ENCODE measurements around the gene BAD. TPM values are rescaled to one million over a fixed set of nuclear protein-coding genes. Genes with fewer than 3 reads are reported as not detected.

The BAD gene
- total RNA-seq, 1 experiment from 2014 or later = 50.5 TPM

- intact Hi-C loops (cut with micrococcal nuclease; ENCODE audit: unreplicated experiment) = no loop called here
- Histone ChIP-seq H3K27me3 (replicated peaks; ENCODE audit: control insufficient read depth, insufficient read depth, low read length) (no peaks in the 10 kb centered on the region), H3K4me3 (ENCODE audit: low read depth, low read length) (no peak overlapping the region), H3K9me3 (no peaks in the 10 kb centered on the region), H3K4me1 (peaks cover 24% of the 10 kb centered on the region), H3K36me3 (ENCODE audit: control insufficient read depth, insufficient read depth, low read length) (peaks cover 3% of the 10 kb centered on the region; the same call in 1 of the 2 replicates)
- no TSS peak for BruUV-seq (replicated peaks)
- H3K36me3 Mint-ChIP-seq (ENCODE audit: insufficient read depth, unreplicated experiment) = peaks cover 58% of the 10 kb centered on the region
- no peak overlapping the region for H3K4me3 Mint-ChIP-seq (ENCODE audit: unreplicated experiment)
- CTCF ChIA-PET = interaction anchor here (0.8 kb wide), 1 partner anchor 53 kb away, joined by 3 read pairs; the partner anchor contains the start of gene STIP1
- H3K27ac Mint-ChIP-seq (ENCODE audit: unreplicated experiment) = no peak overlapping the region
- H3K9me3 Mint-ChIP-seq (ENCODE audit: unreplicated experiment) = no peaks in the 10 kb centered on the region
- peaks cover 15% of the 10 kb centered on the region for H3K4me1 Mint-ChIP-seq (ENCODE audit: low read depth, unreplicated experiment)
- DNase-seq = no peak
- H3K27me3 Mint-ChIP-seq (ENCODE audit: insufficient read depth, unreplicated experiment) = no peaks in the 10 kb centered on the region
- no peak for TF ChIP-seq CTCF (IDR thresholded peaks at IDR 0.05; ENCODE audit: insufficient read depth in 1 of 2, low read depth in 1 of 2, low read length in 1 of 2, severe bottlenecking in 1 of 2, unreplicated experiment in 1 of 2)
- POLR2A ChIA-PET = interaction anchor here (0.7 kb wide), 1 partner anchor 79 kb away, joined by 5 read pairs; the partner anchor contains the start of genes PRDX5 and TRMT112
Observed at GRCh38 chr11:64238999-64239398, 45.5 kb downstream of the BAD start.

DNA sequence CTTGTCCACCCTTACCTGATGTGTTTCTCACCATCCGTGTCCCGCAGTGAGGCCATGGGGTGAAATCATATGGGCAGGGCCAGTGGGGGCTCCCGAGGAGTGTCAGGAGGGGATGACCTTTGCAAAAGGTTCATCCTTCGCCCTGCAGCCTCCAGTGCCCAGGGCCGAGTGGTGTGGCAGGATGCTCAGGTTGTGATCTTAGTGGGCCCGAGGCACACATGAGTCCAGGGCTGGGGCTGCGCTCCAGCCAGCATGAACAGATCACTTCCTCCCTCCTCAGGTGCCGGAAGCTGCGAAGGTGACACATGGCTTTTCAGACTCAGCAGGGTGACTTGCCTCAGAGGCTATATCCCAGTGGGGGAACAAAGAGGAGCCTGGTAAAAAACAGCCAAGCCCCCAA lies 46.4 kb downstream of the BAD start:
- CTCF ChIA-PET = interaction anchor here (0.5 to 1.2 kb wide), 2 partner anchors 9 to 63 kb away, joined by 3 read pairs; partner anchors contain the start of gene PPP1R14B
- H3K36me3 Mint-ChIP-seq (ENCODE audit: insufficient read depth, unreplicated experiment) = peaks cover 55% of the 10 kb centered on the region
- H3K4me1 ChIP-seq = peaks cover 30% of the 10 kb centered on the region
- H3K9me3 ChIP-seq = no peaks in the 10 kb centered on the region
- intact Hi-C loops (cut with micrococcal nuclease; ENCODE audit: unreplicated experiment) = no loop called here
- no peaks in the 10 kb centered on the region for H3K9me3 Mint-ChIP-seq (ENCODE audit: unreplicated experiment)
- no peaks in the 10 kb centered on the region; the same call in 1 of the 2 replicates for H3K36me3 ChIP-seq (ENCODE audit: control insufficient read depth, insufficient read depth, low read length)
- no peaks in the 10 kb centered on the region for H3K27me3 Mint-ChIP-seq (ENCODE audit: insufficient read depth, unreplicated experiment)
- no peak overlapping the region for H3K27ac Mint-ChIP-seq (ENCODE audit: unreplicated experiment)
- H3K4me1 Mint-ChIP-seq (ENCODE audit: low read depth, unreplicated experiment) = peaks cover 8% of the 10 kb centered on the region
- no peak overlapping the region for H3K4me3 ChIP-seq (ENCODE audit: low read depth, low read length)
- no peak overlapping the region for H3K4me3 Mint-ChIP-seq (ENCODE audit: unreplicated experiment)
- TF ChIP-seq CTCF (IDR thresholded peaks at IDR 0.05; ENCODE audit: insufficient read depth in 1 of 2, low read depth in 1 of 2, low read length in 1 of 2, severe bottlenecking in 1 of 2, unreplicated experiment in 1 of 2) = no peak
- no TSS peak for BruUV-seq (replicated peaks)
- no peaks in the 10 kb centered on the region for H3K27me3 ChIP-seq (replicated peaks; ENCODE audit: control insufficient read depth, insufficient read depth, low read length)
- POLR2A ChIA-PET = no interaction called here
- DNase-seq = no peak

DNA sequence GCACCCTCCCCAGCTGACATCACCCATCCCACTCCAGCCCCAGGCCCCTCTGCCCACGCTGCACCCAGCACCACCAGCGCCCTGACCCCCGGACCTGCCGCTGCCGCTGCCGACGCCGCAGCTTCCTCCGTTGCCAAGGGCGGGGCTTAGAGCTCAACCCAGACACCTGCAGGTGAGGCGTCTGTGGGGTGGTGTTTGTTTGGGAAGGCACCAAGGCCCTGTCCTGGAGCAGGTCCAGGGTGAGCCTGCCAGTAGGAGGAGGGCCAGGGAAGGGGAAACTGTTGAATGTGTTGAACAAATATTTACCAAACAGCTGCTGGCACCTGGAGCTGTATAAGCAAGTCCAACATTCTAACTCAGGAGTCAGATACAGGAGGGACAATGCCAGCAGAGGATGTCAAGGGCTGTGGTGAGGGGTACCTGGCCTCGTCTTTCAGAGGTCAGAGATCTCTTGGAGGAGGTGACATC lies 46.9 kb downstream of the BAD start:
- DNase-seq = no peak
- ChIA-PET POLR2A (interaction anchor here (0.6 kb wide), 1 partner anchor 52 kb away, joined by 3 read pairs; the partner anchor contains the start of gene STIP1), CTCF (interaction anchor here (1.2 kb wide), 1 partner anchor 9 kb away, joined by 3 read pairs; the partner anchor contains the start of gene PPP1R14B)
- Mint-ChIP-seq H3K27me3 (ENCODE audit: insufficient read depth, unreplicated experiment) (no peaks in the 10 kb centered on the region), H3K4me1 (ENCODE audit: low read depth, unreplicated experiment) (peaks cover 8% of the 10 kb centered on the region), H3K36me3 (ENCODE audit: insufficient read depth, unreplicated experiment) (peaks cover 50% of the 10 kb centered on the region), H3K4me3 (ENCODE audit: unreplicated experiment) (no peak overlapping the region), H3K9me3 (ENCODE audit: unreplicated experiment) (no peaks in the 10 kb centered on the region), H3K27ac (ENCODE audit: unreplicated experiment) (no peak overlapping the region)
- Histone ChIP-seq H3K36me3 (ENCODE audit: control insufficient read depth, insufficient read depth, low read length) (no peaks in the 10 kb centered on the region; the same call in 1 of the 2 replicates), H3K4me1 (peaks cover 24% of the 10 kb centered on the region), H3K9me3 (no peaks in the 10 kb centered on the region), H3K27me3 (replicated peaks; ENCODE audit: control insufficient read depth, insufficient read depth, low read length) (no peaks in the 10 kb centered on the region), H3K4me3 (ENCODE audit: low read depth, low read length) (no peak overlapping the region)
- intact Hi-C loops (cut with micrococcal nuclease; ENCODE audit: unreplicated experiment) = no loop called here
- no peak for TF ChIP-seq CTCF (IDR thresholded peaks at IDR 0.05; ENCODE audit: insufficient read depth in 1 of 2, low read depth in 1 of 2, low read length in 1 of 2, severe bottlenecking in 1 of 2, unreplicated experiment in 1 of 2)
- BruUV-seq (replicated peaks) = no TSS peak

All from Caco-2 (cell line).